H9 (cell line): Measurements from ENCODE around the gene PPP5C. TPM values are rescaled to one million over a fixed set of nuclear protein-coding genes. Genes with fewer than 3 reads are reported as not detected.

Source experiments
- DNase-seq: peaks from one replicate; pipeline ENCODE4 v3.0.0-alpha.2; 2017
- H2AFZ ChIP-seq: one replicate; pipeline ENCODE4 v1.6.1; 2013; ENCODE audit warnings: mild to moderate bottlenecking, low read length, control low read depth, moderate library complexity
- H2AK5ac ChIP-seq: 2 replicates; pipeline ENCODE4 v1.6.1; 2013; ENCODE audit warnings: low read length, control low read depth, mixed read lengths; ENCODE audit not compliant: insufficient read length
- H2BK120ac ChIP-seq: one replicate; pipeline ENCODE4 v1.6.1; 2013; ENCODE audit warnings: low read depth, mild to moderate bottlenecking, low read length, control low read depth, inconsistent platforms; ENCODE audit not compliant: poor library complexity, severe bottlenecking
- H2BK12ac ChIP-seq: 2 replicates; pipeline ENCODE4 v1.6.1; 2013; ENCODE audit warnings: low read length, control low read depth, mixed read lengths, low read depth; ENCODE audit not compliant: insufficient read length
- H2BK15ac ChIP-seq: 2 replicates; pipeline ENCODE4 v1.6.1; 2013; ENCODE audit warnings: low read depth, low read length, control low read depth
- H2BK20ac ChIP-seq: one replicate; pipeline ENCODE4 v1.6.1; 2013; ENCODE audit warnings: low read depth, mild to moderate bottlenecking, low read length, control low read depth, inconsistent platforms; ENCODE audit not compliant: poor library complexity, severe bottlenecking
- H2BK5ac ChIP-seq: 2 replicates; pipeline ENCODE4 v1.6.1; 2013; ENCODE audit warnings: low read length, control low read depth, mixed read lengths; ENCODE audit not compliant: insufficient read length
- H3K14ac ChIP-seq: 2 replicates; pipeline ENCODE4 v1.6.1; 2013; ENCODE audit warnings: low read length, control low read depth; ENCODE audit not compliant: insufficient read depth
- H3K18ac ChIP-seq: 2 replicates; pipeline ENCODE4 v1.6.1; 2013; ENCODE audit warnings: low read depth, mild to moderate bottlenecking, mixed read lengths, low read length, control low read depth; ENCODE audit not compliant: insufficient read length
- H3K23ac ChIP-seq: 2 replicates; pipeline ENCODE4 v1.6.1; 2013; ENCODE audit warnings: low read length, control low read depth, mixed read lengths, low read depth; ENCODE audit not compliant: insufficient read length
- H3K23me2 ChIP-seq: 2 replicates; pipeline ENCODE4 v1.6.1; 2013; ENCODE audit warnings: low read depth, mild to moderate bottlenecking, mixed read lengths, low read length, control low read depth; ENCODE audit not compliant: insufficient read length, poor library complexity, severe bottlenecking
- H3K27ac ChIP-seq: 2 replicates; pipeline ENCODE4 v1.5.1; 2013; ENCODE audit warnings: low read length, control low read depth, mixed read lengths, low read depth; ENCODE audit not compliant: insufficient read length
- H3K27me3 ChIP-seq: 2 replicates; pipeline ENCODE4 v1.6.1; 2013; ENCODE audit warnings: low read length, control low read depth, inconsistent platforms; ENCODE audit not compliant: insufficient read depth
- H3K4ac ChIP-seq: 2 replicates; pipeline ENCODE4 v1.6.1; 2013; ENCODE audit warnings: low read depth, mild to moderate bottlenecking, control low read depth, inconsistent platforms, low read length, moderate library complexity
- H3K4me1 ChIP-seq: 2 replicates; pipeline ENCODE4 v1.6.1; 2013; ENCODE audit warnings: low read length, control low read depth, inconsistent platforms; ENCODE audit not compliant: insufficient read depth
- H3K4me2 ChIP-seq: 2 replicates; pipeline ENCODE4 v1.6.1; 2013; ENCODE audit warnings: low read length, control low read depth, mixed read lengths; ENCODE audit not compliant: insufficient read length, insufficient read depth
- H3K56ac ChIP-seq: 2 replicates; pipeline ENCODE4 v1.6.1; 2013; ENCODE audit warnings: low read depth, mild to moderate bottlenecking, mixed read lengths, low read length, control low read depth; ENCODE audit not compliant: insufficient read length
- H3K79me1 ChIP-seq: 2 replicates; pipeline ENCODE4 v1.6.1; 2013; ENCODE audit warnings: low read depth, mild to moderate bottlenecking, moderate library complexity, low read length, control low read depth, inconsistent platforms; ENCODE audit not compliant: insufficient read depth, poor library complexity, severe bottlenecking
- H3K79me2 ChIP-seq: 2 replicates; pipeline ENCODE4 v1.6.1; 2013; ENCODE audit warnings: low read length, control low read depth, inconsistent platforms; ENCODE audit not compliant: insufficient read depth
- H3K9ac ChIP-seq: 2 replicates; pipeline ENCODE4 v1.6.1; 2013; ENCODE audit warnings: low read length, control low read depth, mixed read lengths; ENCODE audit not compliant: insufficient read length; ENCODE audit errors: extremely low read depth
- H3K9me3 ChIP-seq: one replicate; pipeline ENCODE4 v1.6.1; 2013; ENCODE audit warnings: low read depth, low read length, inconsistent platforms; ENCODE audit not compliant: control insufficient read depth
- H3T11ph ChIP-seq: one replicate; pipeline ENCODE4 v1.6.1; 2013; ENCODE audit warnings: mild to moderate bottlenecking, low read length, control low read depth, inconsistent platforms
- H4K20me1 ChIP-seq: one replicate; pipeline ENCODE4 v1.6.1; 2013; ENCODE audit not compliant: control insufficient read depth, insufficient read length, insufficient read depth
- H4K5ac ChIP-seq: 2 replicates; pipeline ENCODE4 v1.6.1; 2013; ENCODE audit warnings: low read depth, mild to moderate bottlenecking, mixed read lengths, low read length, control low read depth; ENCODE audit not compliant: insufficient read length
- H4K8ac ChIP-seq: replicated peaks from 2 replicates; pipeline ENCODE4 v1.6.1; 2013; ENCODE audit warnings: low read length, control low read depth, mixed read lengths, low read depth; ENCODE audit not compliant: insufficient read length
- H4K91ac ChIP-seq: 2 replicates; pipeline ENCODE4 v1.6.1; 2013; ENCODE audit warnings: low read depth, mild to moderate bottlenecking, moderate library complexity, mixed read lengths, low read length, control low read depth; ENCODE audit not compliant: insufficient read length
- H3K27ac Mint-ChIP-seq, 3 experiments: 2 replicates in 2 of 3; 3 replicates in 1 of 3; pipeline ENCODE4 v1.8.0; 2020 to 2021; ENCODE audit warnings: mixed read lengths in 3 of 3, mild to moderate bottlenecking in 1 of 3, moderate library complexity in 1 of 3
- H3K27me3 Mint-ChIP-seq: 2 replicates; pipeline ENCODE4 v1.8.0; 2021; ENCODE audit warnings: low read depth, mild to moderate bottlenecking, moderate library complexity, mixed read lengths
- H3K36me3 Mint-ChIP-seq, 3 experiments: 2 replicates in 2 of 3; 3 replicates in 1 of 3; pipeline ENCODE4 v1.8.0; 2020 to 2021; ENCODE audit warnings: low read depth in 3 of 3, mixed read lengths in 3 of 3; ENCODE audit not compliant: insufficient read depth in 1 of 3
- H3K4me1 Mint-ChIP-seq, 2 experiments: 2 replicates each; pipeline ENCODE4 v1.8.0; 2020; ENCODE audit warnings: mixed read lengths in 2 of 2
- H3K4me3 Mint-ChIP-seq, 2 experiments: 2 replicates in 1 of 2; 3 replicates in 1 of 2; pipeline ENCODE4 v1.8.0; 2020 to 2021; ENCODE audit warnings: mild to moderate bottlenecking in 2 of 2, mixed read lengths in 2 of 2, moderate library complexity in 1 of 2
- H3K9me3 Mint-ChIP-seq, 2 experiments: 2 replicates in 1 of 2; 3 replicates in 1 of 2; pipeline ENCODE4 v1.8.0; 2020; ENCODE audit warnings: mild to moderate bottlenecking in 2 of 2, mixed read lengths in 2 of 2, moderate library complexity in 1 of 2
- WGBS: extraction: QIAGEN DNeasy Blood & Tissue Kit; methylation state at CpG from one replicate; pipeline ENCODE4 v1.1.7; 2013; ENCODE audit warnings: missing lambda C conversion rate, low lambda C conversion rate, mixed read lengths; ENCODE audit not compliant: insufficient read length; ENCODE audit errors: extremely low coverage; 5-methylcytosine and 5-hydroxymethylcytosine counted together
- total RNA-seq: library from RNA; stranded (reverse); gene quantifications from 2 replicates; pipeline ENCODE4 v1.2.1, GENCODE V29; 2021
- TF ChIP-seq, protein P1 (sequence below): fragments of 200-600 bp; sonication (generic); conservative IDR thresholded peaks from 3 replicates; pipeline ENCODE4 v1.8.0; 2021; ENCODE audit warnings: antibody characterized with exemption, mild to moderate bottlenecking

PPP5C gene
- total RNA-seq, 1 experiment from 2014 or later, result 108 TPM

DNA sequence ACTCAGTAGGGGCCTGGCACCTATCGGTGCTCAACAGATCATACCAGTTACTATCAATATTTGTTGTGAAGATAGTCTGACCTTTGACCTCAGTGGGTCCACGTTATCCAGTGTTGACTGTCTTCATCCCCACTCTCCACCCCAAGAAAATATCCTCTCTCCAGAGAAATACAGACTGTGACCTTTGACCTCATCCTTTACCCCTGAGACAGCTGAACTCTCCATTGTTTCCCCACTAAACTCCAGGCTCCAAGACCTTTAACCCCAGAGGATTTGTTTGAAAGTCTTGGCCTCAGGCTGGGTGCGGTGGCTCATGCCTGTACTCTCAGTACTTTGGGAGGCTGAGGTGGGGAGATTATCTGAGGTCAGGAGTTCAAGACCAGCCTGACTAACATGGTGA lies 22.6 kb upstream of the PPP5C start:
- Histone ChIP-seq H3K9ac (no peak overlapping the region), H4K5ac (no peak overlapping the region), H3K23ac (no peak overlapping the region), H3K56ac (no peak overlapping the region), H3K79me2 (no peaks in the 10 kb centered on the region), H3K4ac (no peak overlapping the region), H3K23me2 (no peaks in the 10 kb centered on the region), H4K20me1 (no peaks in the 10 kb centered on the region), H3K79me1 (no peaks in the 10 kb centered on the region), H3K14ac (no peak overlapping the region), H4K8ac (no peak overlapping the region), H3K27ac (no peak overlapping the region), H2BK120ac (no peak overlapping the region), H2BK5ac (no peak overlapping the region), H3K9me3 (peaks cover 35% of the 10 kb centered on the region), H3K4me1 (no peaks in the 10 kb centered on the region), H3T11ph (no peak overlapping the region), H3K27me3 (no peaks in the 10 kb centered on the region), H2BK20ac (no peak overlapping the region), H2BK12ac (no peak overlapping the region), H2BK15ac (no peak overlapping the region), H3K4me2 (no peak overlapping the region), H2AK5ac (no peak overlapping the region), H3K18ac (no peak overlapping the region), H2AFZ (no peak overlapping the region), H4K91ac (no peak overlapping the region)
- Mint-ChIP-seq H3K4me1 (no peaks in the 10 kb centered on the region), H3K27ac (no peak overlapping the region), H3K4me3 (no peak overlapping the region), H3K27me3 (peaks cover 1% of the 10 kb centered on the region; the same call in 1 of the 2 replicates), H3K9me3 (peaks cover 31 to 33% of the 10 kb centered on the region in 2 experiments), H3K36me3 (peaks cover 60 to 77% (median 72%) of the 10 kb centered on the region in 3 experiments)
- DNase-seq, result no peak
- no CpG with 5 or more reads among the region's 3 CpGs for WGBS
- TF ChIP-seq, protein P1, sequence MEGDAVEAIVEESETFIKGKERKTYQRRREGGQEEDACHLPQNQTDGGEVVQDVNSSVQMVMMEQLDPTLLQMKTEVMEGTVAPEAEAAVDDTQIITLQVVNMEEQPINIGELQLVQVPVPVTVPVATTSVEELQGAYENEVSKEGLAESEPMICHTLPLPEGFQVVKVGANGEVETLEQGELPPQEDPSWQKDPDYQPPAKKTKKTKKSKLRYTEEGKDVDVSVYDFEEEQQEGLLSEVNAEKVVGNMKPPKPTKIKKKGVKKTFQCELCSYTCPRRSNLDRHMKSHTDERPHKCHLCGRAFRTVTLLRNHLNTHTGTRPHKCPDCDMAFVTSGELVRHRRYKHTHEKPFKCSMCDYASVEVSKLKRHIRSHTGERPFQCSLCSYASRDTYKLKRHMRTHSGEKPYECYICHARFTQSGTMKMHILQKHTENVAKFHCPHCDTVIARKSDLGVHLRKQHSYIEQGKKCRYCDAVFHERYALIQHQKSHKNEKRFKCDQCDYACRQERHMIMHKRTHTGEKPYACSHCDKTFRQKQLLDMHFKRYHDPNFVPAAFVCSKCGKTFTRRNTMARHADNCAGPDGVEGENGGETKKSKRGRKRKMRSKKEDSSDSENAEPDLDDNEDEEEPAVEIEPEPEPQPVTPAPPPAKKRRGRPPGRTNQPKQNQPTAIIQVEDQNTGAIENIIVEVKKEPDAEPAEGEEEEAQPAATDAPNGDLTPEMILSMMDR, result no peak
